GM20000 (cell line): Measurements from ENCODE around the gene MAP2K5.
"Not testable (repeated sequence)": the region's sequence is repeated elsewhere in the genome, so short reads cannot be mapped to it uniquely, and the experiment has no call there.

Source experiments
- DNase-seq: peaks from one replicate; pipeline ENCODE4 v3.0.0; 2012; ENCODE audit warnings: low spot score
- CTCF ChIP-seq: IDR thresholded peaks from 2 replicates; pipeline ENCODE4 v1.5.1; 2012; ENCODE audit warnings: mild to moderate bottlenecking, control low read depth; ENCODE audit errors: extremely low read depth, missing control alignments

The MAP2K5 gene

DNA sequence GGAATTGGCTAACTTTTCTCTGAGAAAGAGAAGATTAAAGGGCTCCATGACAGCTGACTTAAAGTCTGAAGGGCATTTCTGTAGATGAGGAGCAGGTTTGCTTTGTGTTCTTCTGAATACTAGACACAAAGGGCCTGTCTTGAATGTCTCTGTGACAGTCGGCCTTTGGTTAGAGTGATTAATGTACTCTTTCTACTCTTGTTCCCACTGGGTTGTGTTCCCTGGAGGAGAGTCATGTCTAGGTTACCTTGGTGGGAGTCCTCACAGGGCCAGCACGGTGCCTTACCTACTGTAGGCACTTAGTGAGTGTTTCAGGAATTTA lies 66.1 kb downstream of the MAP2K5 start:
- TF ChIP-seq CTCF, result no peak

GRCh38 chr15:67611370-67612369 lies 69.2 kb downstream of the MAP2K5 start:
- TF ChIP-seq CTCF, result no peak
- no peak for DNase-seq

More for the DNA sequence above, 66.1 kb downstream of the MAP2K5 start:
- DNase-seq, result no peak

DNA sequence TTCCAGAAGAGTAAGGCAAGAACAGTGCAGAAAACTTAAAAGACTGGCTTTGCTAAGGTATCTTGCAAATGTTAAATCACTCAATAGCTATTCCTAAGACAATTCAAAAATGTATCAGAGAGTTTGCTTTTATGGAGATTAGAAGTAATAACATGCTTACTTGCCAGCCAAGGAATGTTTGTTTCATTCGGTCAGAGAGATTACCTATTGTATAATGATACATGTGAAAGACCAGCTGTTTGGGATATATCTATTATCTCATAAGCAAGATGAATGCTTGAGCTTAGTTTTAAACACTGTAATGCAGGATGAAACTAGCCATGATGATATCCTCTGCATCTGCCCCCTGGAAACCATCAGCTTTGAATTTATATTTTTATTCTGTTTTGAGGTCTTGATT lies 70.7 kb downstream of the MAP2K5 start:
- TF ChIP-seq CTCF, result no peak
- no peak for DNase-seq

DNA sequence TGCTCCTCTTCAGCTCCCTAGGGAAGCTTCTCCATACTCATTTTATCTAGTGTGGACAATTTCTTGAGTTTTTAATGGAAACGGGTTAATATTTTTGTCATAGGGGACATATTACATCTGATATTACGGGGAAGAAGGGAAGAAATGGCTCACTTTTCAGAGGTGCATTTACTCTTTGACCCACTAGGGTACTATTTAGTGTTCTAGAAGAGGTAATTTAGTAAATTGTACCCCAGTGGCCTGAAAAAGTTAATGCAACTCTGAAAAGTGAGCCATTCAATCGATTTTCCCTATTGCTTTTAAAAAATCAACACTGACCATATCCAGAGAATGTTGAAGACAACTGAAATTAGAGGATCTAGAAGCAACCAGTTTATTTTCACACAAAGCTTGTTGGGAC lies 71.2 kb downstream of the MAP2K5 start:
- TF ChIP-seq CTCF, result no peak
- no peak for DNase-seq

GRCh38 chr15:67615131-67615534 lies 72.6 kb downstream of the MAP2K5 start:
- not testable (repeated sequence) for DNase-seq

GRCh38 chr15:67618297-67618696 lies 75.8 kb downstream of the MAP2K5 start:
- no peak for DNase-seq
- TF ChIP-seq CTCF, result no peak

- no peak for DNase-seq
- no peak for TF ChIP-seq CTCF
These were observed 79.6 kb downstream of the MAP2K5 start for GRCh38 chr15:67622110-67622509.

DNA sequence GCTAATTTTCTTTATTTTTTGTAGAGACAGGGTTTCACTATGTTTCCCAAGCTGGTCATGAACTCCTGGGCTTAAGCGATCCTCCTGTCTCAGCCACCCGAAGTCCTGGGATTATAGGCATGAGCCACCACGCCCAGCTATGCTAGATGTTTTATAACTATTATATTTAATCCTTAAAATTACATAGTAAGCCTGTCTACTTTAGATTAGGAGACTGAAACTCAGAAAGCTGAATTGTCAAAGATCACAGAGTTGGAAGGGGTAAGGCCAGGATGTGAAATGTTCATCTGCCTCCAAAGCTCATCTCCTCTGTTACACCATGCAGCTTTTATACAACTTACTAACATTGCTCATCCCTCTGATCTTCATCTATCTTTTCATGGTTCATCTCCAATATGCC lies 89.8 kb downstream of the MAP2K5 start:
- DNase-seq, result no peak
- TF ChIP-seq CTCF, result no peak

DNA sequence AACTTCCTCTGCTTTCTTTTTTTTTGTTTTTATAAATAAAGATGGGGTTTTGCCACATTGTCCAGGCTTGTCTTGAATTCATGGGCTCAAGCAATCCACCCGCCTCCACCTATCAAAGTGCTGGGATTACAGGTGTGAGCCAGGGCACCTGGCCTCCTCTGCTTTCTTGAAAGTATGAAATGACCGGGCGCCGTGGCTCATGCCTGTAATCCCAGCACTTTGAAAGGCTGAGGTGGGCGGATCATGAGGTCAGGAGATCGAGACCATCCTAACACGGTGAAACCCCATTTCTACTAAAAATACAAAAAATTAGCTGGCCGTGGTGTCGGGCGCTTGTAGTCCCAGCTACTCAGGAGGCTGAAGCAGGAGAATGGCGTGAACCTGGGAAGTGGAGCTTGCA lies 93.4 kb downstream of the MAP2K5 start:
- DNase-seq, result not testable (repeated sequence)
